Large intestine (tissue), 3 donors: ENCODE measurements around the gene PHOSPHO1. TPM values are rescaled to one million over a fixed set of nuclear protein-coding genes. Genes with fewer than 3 reads are reported as not detected.

ENCODE experiments used
- DNase-seq, 2 donors: peaks; one replicate each; pipeline versions ENCODE4 v3.0.0 to v3.0.0-alpha.2; 2013
- H3K27ac ChIP-seq: one replicate; pipeline ENCODE4 v1.5.1; 2013; ENCODE audit warnings: low read length
- H3K27me3 ChIP-seq: 2 replicates; pipeline ENCODE4 v1.6.1; 2013; ENCODE audit warnings: low read length; ENCODE audit not compliant: control insufficient read depth, insufficient read depth
- H3K36me3 ChIP-seq: 2 replicates; pipeline ENCODE4 v1.6.1; 2013; ENCODE audit warnings: low read length; ENCODE audit not compliant: control insufficient read depth, insufficient read depth
- H3K4me1 ChIP-seq: one replicate; pipeline ENCODE4 v1.6.1; 2013; ENCODE audit warnings: low read length; ENCODE audit not compliant: control insufficient read depth, insufficient read depth
- H3K4me3 ChIP-seq: one replicate; pipeline ENCODE4 v1.5.1; 2013; ENCODE audit warnings: low read length
- H3K9me3 ChIP-seq: one replicate; pipeline ENCODE4 v1.6.1; 2013; ENCODE audit warnings: mild to moderate bottlenecking, low read depth, low read length, moderate library complexity; ENCODE audit not compliant: control insufficient read depth
- WGBS: methylation state at CpG from one replicate; pipeline ENCODE4 v1.1.5; 2013; ENCODE audit warnings: low lambda C conversion rate; ENCODE audit not compliant: insufficient coverage; 5-methylcytosine and 5-hydroxymethylcytosine counted together
- polyA plus RNA-seq: library from polyadenylated mRNA; unstranded; fragments of 120-200 nt; gene quantifications from one replicate; pipeline ENCODE4 v1.2.1, GENCODE V29; 2013

The PHOSPHO1 gene
- polyA plus RNA-seq, 1 donor: 2.3 TPM

DNA sequence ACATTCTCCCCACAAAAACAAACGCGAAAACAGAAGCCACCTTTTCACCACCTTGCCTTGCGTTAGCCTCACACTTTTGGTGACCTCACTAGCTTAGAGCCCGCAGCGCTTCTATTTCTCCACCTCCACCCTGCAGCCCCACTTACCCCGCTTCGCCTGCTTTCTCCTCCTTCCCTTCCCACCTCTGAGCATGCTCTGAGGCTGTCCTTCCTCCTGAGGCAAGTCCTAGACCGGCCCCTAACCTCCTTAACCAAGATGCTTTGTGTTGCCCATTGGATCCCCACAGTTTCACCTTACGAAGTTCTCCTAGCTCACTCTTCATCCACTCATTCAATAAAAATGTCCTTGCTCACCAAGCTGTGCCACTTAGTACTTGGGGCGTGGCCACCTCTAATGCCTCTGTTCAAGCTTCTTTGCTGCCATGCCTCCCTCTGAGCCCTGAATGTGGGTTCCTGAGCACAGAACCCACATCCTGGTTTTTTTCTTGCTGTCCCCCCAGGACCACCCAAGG is 21.5 kb downstream of the PHOSPHO1 start:
- no peak for DNase-seq
- WGBS: 98% methylated on average over 6 of the region's 10 CpGs
- Histone ChIP-seq H3K27ac (no peak overlapping the region), H3K36me3 (no peaks in the 10 kb centered on the region), H3K4me3 (no peak overlapping the region), H3K27me3 (peaks cover 5% of the 10 kb centered on the region), H3K4me1 (no peaks in the 10 kb centered on the region), H3K9me3 (no peaks in the 10 kb centered on the region)

DNA sequence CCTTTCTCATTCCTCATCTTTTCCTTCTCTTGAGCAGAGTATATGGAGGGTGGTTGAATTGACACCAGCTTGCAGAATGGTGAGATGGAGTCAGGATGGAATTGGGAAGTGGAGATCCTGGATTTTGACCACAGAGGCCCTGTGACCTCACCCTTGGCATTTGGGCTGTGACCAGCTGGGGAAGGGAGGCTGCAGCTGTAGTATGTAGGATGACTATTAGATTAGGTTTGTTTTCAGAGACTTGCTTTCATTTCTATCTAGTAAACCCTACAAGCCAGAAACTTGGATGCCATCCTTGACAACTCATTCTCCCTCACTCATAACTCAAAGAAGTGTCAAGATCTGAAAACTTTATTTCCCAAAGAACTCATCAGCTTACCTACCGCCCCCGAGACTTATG is 26.1 kb downstream of the PHOSPHO1 start:
- no peaks in the 10 kb centered on the region for H3K9me3 ChIP-seq
- no peaks in the 10 kb centered on the region for H3K36me3 ChIP-seq
- H3K27me3 ChIP-seq: peaks cover 4% of the 10 kb centered on the region
- no peak overlapping the region for H3K4me3 ChIP-seq
- DNase-seq: no peak
- H3K27ac ChIP-seq: no peak overlapping the region
- WGBS: no CpG with 5 or more reads among the region's 2 CpGs
- no peaks in the 10 kb centered on the region for H3K4me1 ChIP-seq

DNA sequence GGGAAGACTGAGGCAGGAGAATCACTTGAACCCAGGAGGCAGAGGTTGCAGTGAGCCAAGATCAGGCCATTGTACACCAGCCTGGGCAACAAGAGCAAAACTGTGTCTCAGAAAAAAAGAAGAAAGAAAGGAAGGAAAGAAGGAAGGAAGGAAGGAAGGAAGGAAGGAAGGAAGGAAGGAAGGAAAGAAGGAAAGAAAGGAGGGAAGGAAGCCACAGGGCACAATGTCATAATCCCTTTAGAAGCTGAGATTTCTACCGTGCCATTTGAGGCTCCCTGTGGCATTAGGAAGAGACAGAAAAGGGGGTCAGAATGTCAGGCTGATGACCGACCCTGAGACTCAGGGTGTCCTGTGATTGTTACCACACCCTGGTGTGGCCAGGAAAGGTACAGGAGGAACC is 26.8 kb downstream of the PHOSPHO1 start:
- H3K4me3 ChIP-seq: no peak overlapping the region
- peaks cover 4% of the 10 kb centered on the region for H3K27me3 ChIP-seq
- DNase-seq: no peak
- no CpG with 5 or more reads among the region's 2 CpGs for WGBS
- no peaks in the 10 kb centered on the region for H3K4me1 ChIP-seq
- H3K36me3 ChIP-seq: no peaks in the 10 kb centered on the region
- H3K27ac ChIP-seq: no peak overlapping the region
- no peaks in the 10 kb centered on the region for H3K9me3 ChIP-seq

DNA sequence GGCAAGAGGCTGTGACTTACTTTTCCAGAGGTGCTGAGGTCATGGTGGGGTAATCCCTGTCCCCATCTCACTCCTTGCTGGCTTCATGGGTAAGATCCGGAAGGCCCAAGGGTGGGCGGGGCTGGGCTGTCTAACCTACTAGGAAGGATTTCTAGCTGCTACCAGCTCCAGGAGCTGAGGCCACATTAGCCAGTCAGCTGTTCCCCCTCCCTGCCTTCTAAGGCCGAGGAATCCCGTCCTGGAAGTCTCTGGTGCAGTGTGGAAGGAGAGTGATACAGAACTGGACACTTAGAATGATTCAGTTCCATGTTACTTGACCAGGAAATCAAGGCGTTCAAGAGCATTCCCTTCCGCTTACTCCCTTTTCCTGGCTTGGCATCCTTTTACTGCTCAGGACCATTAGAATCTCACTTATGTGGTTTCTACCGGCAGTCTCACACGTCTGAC is 29.1 kb downstream of the PHOSPHO1 start:
- Histone ChIP-seq H3K4me1 (no peaks in the 10 kb centered on the region), H3K27ac (no peak overlapping the region)
- WGBS: 79% methylated on average over 3 of the region's 8 CpGs

DNA sequence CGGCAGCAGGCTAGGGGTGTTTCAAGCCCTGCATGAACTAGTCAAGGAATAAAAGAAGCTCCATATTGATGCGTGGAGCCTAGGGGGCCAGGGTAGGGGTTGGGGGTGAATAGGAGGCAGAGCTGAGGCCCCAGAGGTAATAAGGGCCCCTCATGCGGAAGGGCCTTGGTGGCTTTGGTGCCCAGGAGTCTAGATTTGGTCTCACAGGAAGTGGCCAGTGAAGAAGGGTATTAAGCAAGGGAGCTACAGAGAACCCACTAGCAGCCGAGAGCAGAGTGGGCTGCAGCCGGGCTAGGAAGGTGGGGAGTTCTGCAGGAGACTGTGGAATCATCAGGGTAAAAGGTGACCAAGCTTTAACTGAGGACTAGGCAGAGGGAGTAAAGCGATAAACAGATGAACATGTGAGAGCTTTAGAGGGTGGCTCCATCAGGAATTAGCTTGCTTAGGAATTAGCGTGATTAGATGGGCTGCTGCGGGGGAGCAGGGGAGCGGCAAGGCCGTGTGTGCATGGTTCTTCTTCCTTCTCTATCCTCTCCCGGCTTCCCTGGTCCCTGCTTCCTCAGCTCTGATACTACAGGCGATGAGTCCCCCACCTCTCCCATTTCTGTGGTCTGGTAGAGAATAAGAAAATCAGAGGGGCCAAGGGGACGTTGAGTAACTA is 30.0 kb downstream of the PHOSPHO1 start:
- Histone ChIP-seq H3K4me3 (no peak overlapping the region), H3K36me3 (no peaks in the 10 kb centered on the region), H3K9me3 (no peaks in the 10 kb centered on the region), H3K27me3 (peaks cover 3% of the 10 kb centered on the region), H3K27ac (no peak overlapping the region), H3K4me1 (no peaks in the 10 kb centered on the region)
- no CpG with 5 or more reads among the region's 13 CpGs for WGBS
- no peak for DNase-seq

More for the DNA sequence above, 29.1 kb downstream of the PHOSPHO1 start:
- H3K27me3 ChIP-seq: peaks cover 4% of the 10 kb centered on the region
- H3K4me3 ChIP-seq: no peak overlapping the region
- no peaks in the 10 kb centered on the region for H3K9me3 ChIP-seq
- no peak for DNase-seq
- no peaks in the 10 kb centered on the region for H3K36me3 ChIP-seq

DNA sequence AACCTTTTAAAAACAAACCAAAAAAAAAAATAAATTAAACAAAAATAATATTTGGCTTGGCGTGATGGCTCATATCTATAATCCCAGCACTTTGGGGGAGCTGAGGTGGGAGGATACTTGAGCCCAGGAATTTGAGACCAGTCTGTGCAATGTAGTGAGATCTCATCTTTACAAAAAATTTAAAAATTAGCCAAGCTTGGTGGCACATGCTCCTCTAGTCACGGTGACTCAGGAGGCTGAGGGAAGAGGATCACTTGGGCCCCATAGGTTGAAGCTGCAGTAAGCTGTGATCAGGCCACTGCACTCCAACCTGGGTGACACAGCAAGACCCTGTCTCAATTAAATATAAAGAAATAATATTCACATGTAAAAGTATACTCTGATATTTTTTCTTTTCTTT is 32.4 kb downstream of the PHOSPHO1 start:
- H3K4me3 ChIP-seq: no peak overlapping the region
- H3K9me3 ChIP-seq: no peaks in the 10 kb centered on the region
- H3K4me1 ChIP-seq: no peaks in the 10 kb centered on the region
- no peak overlapping the region for H3K27ac ChIP-seq
- WGBS: no CpG with 5 or more reads among the region's 2 CpGs
- peaks cover 2% of the 10 kb centered on the region for H3K27me3 ChIP-seq
- DNase-seq: no peak
- H3K36me3 ChIP-seq: no peaks in the 10 kb centered on the region

DNA sequence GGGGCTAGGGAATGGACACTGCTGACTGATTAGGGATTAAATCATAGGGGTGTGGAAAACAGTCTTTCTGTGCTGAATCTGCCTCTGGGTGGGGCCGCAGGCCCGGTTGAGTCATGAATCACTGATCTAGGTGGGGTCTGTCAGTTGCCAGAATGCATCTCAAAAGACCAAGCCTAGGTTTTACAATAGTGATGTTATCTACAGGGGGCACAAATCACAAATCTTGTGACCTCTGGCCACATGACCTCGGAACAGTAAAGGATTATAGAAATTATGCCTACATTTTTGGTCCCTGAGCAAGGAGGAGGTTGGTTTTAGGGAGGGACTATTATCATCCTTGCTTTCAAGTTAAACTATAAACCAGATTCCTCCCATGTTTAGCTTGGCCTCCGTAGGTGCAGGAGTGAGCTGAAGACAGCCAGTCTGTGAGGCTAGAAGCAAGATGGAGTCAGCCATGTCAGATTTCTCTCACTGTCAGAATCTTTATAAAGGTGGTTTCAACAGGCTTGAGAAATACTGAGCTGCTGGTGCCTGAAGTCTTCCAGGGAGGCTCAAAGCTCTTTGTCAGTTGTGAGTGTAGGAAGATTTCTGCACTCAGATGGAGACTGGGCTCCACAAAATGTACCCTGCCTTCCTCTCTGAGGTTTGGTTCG is 33.1 kb downstream of the PHOSPHO1 start:
- Histone ChIP-seq H3K9me3 (no peaks in the 10 kb centered on the region), H3K36me3 (no peaks in the 10 kb centered on the region), H3K4me1 (no peaks in the 10 kb centered on the region), H3K27me3 (no peaks in the 10 kb centered on the region), H3K4me3 (no peak overlapping the region), H3K27ac (no peak overlapping the region)
- no peak for DNase-seq
- 14% methylated on average over 1 of the region's 5 CpGs for WGBS

DNA sequence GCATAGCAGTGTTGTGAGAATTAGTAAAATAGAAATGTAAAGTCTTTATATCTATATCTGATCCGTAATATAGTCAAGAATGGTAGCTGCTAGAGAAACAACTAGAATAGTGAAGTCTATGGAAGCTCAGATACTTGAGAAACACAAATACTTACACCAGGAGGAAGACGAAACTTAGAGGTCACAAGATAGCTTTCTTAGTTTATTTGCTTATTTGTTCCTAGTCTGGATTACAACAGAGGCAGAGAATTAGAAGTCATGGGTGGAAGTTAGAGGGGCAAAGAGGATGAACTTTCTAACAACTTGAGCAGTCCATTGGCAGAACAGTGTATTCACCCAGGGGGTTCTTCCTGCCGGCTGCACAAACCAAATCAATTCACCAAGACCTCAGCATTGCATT is 34.1 kb downstream of the PHOSPHO1 start:
- no peak for DNase-seq
- no peak overlapping the region for H3K4me3 ChIP-seq
- no peaks in the 10 kb centered on the region for H3K9me3 ChIP-seq
- H3K36me3 ChIP-seq: no peaks in the 10 kb centered on the region
- H3K27ac ChIP-seq: no peak overlapping the region
- 90% methylated on average over 2 of the region's 3 CpGs for WGBS
- H3K27me3 ChIP-seq: no peaks in the 10 kb centered on the region
- H3K4me1 ChIP-seq: peaks cover 2% of the 10 kb centered on the region

DNA sequence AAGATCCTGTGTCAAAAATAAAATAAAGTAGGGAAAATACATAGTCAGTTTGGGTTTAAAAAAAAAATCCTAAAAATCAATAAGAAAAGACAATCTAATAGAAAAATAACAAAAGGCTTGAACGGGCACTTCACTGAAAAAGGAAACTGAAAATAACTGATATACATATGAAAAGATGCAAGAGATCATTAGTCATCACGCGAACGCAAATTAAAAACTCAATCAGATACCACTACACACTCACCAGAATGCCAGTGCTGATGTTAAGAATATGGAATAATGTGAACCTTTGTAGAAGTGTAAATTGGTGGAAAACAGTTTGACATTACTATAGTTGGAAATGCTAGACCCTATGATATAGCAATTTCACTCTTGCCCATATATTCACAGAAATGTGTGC is 34.8 kb downstream of the PHOSPHO1 start:
- H3K9me3 ChIP-seq: no peaks in the 10 kb centered on the region
- no peaks in the 10 kb centered on the region for H3K36me3 ChIP-seq
- H3K4me1 ChIP-seq: peaks cover 2% of the 10 kb centered on the region
- no peak overlapping the region for H3K4me3 ChIP-seq
- H3K27me3 ChIP-seq: no peaks in the 10 kb centered on the region
- no peak for DNase-seq
- no peak overlapping the region for H3K27ac ChIP-seq
- 57% methylated on average over 1 of the region's 4 CpGs for WGBS

DNA sequence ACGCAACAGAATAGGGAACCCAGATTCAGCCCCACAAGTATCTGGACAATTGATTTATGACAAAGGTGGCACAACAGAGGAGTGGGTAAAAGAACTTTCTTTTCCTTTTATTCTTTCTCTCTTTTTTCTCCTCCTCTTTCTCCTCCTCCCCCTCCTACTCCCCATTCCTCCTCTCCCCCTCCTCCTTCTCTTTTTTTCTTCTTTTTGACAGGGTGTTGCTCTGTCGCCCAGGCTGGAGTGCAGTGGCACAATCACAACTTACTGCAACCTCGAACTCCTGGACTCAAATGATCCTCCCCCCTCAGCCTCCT is 36.3 kb downstream of the PHOSPHO1 start:
- no peak for DNase-seq
- H3K9me3 ChIP-seq: no peaks in the 10 kb centered on the region
- H3K4me1 ChIP-seq: peaks cover 2% of the 10 kb centered on the region
- H3K27ac ChIP-seq: no peak overlapping the region
- H3K27me3 ChIP-seq: no peaks in the 10 kb centered on the region
- WGBS: no CpG with 5 or more reads among the region's 3 CpGs
- no peak overlapping the region for H3K4me3 ChIP-seq
- no peaks in the 10 kb centered on the region for H3K36me3 ChIP-seq
